ENCODE data around the gene DNAJC24.

DNA sequence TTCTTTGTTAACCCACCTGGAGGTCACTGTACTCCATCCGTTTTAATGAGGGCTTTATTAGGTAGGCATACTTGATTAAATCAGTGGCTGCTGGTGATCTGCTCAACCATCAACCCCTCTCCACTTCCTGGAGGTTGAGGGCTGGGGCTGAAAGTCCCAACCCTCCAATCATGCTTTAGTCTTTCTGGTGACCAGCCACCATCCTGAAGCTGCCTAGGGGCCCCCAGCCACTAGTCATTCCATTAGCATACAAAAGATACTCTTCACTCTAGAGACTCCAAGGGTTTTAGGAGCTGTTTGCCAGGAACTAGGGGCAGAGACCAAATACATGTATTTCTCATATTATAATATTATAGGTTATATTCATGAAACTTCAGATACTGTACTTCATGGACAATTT lies 13.5 kb downstream of the DNAJC24 start:
- TF ChIP-seq YY1 (IDR thresholded peaks at IDR 0.05; ENCODE audit: insufficient read depth, insufficient read length) (no peak), ZNF274 (IDR thresholded peaks at IDR 0.05; ENCODE audit: low read depth, low read length) (no peak), SUZ12 (IDR thresholded peaks at IDR 0.05; ENCODE audit: extremely low read depth, insufficient read depth, insufficient read length) (no peak)

Data from NT2/D1 (cell line).